HG03457 (cell line): ENCODE data around the gene EIF4G3.
"Not testable (repeated sequence)": the region's sequence is repeated elsewhere in the genome, so short reads cannot be mapped to it uniquely, and the experiment has no call there.

Experiments
- ATAC-seq: cut with Tn5 transposase; IDR thresholded peaks from one replicate; pipeline ENCODE4 v1.9.1; 2021; ENCODE audit warnings: moderate number of reproducible peaks; ENCODE audit not compliant: unreplicated experiment

EIF4G3 gene

GRCh38 chr1:21185221-21185731 is 8.6 kb upstream of the EIF4G3 start:
- no peak for ATAC-seq

- ATAC-seq = no peak
These were observed 7.6 kb upstream of the EIF4G3 start for GRCh38 chr1:21184276-21184675.

- no peak for ATAC-seq
These were observed 5.6 kb upstream of the EIF4G3 start for GRCh38 chr1:21182181-21182731.

GRCh38 chr1:21178271-21178670 is 1.6 kb upstream of the EIF4G3 start:
- ATAC-seq = not testable (repeated sequence)

- ATAC-seq = no peak
These were observed 771 bp downstream of the EIF4G3 start for GRCh38 chr1:21175670-21176581.

GRCh38 chr1:21175324-21175669 is 1.4 kb downstream of the EIF4G3 start:
- no peak for ATAC-seq

GRCh38 chr1:21174654-21175323 is 1.9 kb downstream of the EIF4G3 start:
- no peak for ATAC-seq

GRCh38 chr1:21174230-21174629 is 2.5 kb downstream of the EIF4G3 start:
- ATAC-seq = no peak

- ATAC-seq = not testable (repeated sequence)
These were observed 3.6 kb downstream of the EIF4G3 start for GRCh38 chr1:21173096-21173495.

GRCh38 chr1:21170837-21171236 is 5.9 kb downstream of the EIF4G3 start:
- not testable (repeated sequence) for ATAC-seq

- ATAC-seq = no peak
These were observed 8.3 kb downstream of the EIF4G3 start for GRCh38 chr1:21168444-21168843.

- ATAC-seq = no peak
These were observed 11.1 kb downstream of the EIF4G3 start for GRCh38 chr1:21165646-21166045.

- no peak for ATAC-seq
These were observed 11.6 kb downstream of the EIF4G3 start for GRCh38 chr1:21165076-21165475.

GRCh38 chr1:21164266-21164665 is 12.4 kb downstream of the EIF4G3 start:
- ATAC-seq = no peak

GRCh38 chr1:21162740-21163464 is 13.8 kb downstream of the EIF4G3 start:
- no peak for ATAC-seq

GRCh38 chr1:21161842-21162241 is 14.9 kb downstream of the EIF4G3 start:
- ATAC-seq = no peak

- no peak for ATAC-seq
These were observed 16.4 kb downstream of the EIF4G3 start for GRCh38 chr1:21160263-21160796.

- ATAC-seq = no peak
These were observed 18.8 kb downstream of the EIF4G3 start for GRCh38 chr1:21157868-21158267.

- no peak for ATAC-seq
These were observed 19.6 kb downstream of the EIF4G3 start for GRCh38 chr1:21157054-21157453.

- ATAC-seq = no peak
These were observed 20.7 kb downstream of the EIF4G3 start for GRCh38 chr1:21156019-21156418.

GRCh38 chr1:21154717-21155116 is 22.0 kb downstream of the EIF4G3 start:
- ATAC-seq = no peak
